NOMO-1 treated with dmso at 0.1 percent for 144 hours (cell line): Measurements from ENCODE around the gene AP2A1.

Experiments
- DNase-seq: peaks from one replicate; lab custom pipeline; 2025; ENCODE audit not compliant: unreplicated experiment; lab: John Stamatoyannopoulos, UW

AP2A1 gene

GRCh38 chr19:49766007-49766929, 533 bp upstream of the AP2A1 start:
- peak; percentile 100 for DNase-seq

GRCh38 chr19:49767381-49767780, 580 bp downstream of the AP2A1 start:
- DNase-seq, result no peak

- DNase-seq, result no peak
These were observed 1.3 kb downstream of the AP2A1 start for GRCh38 chr19:49767967-49768581.

- no peak for DNase-seq
These were observed 3.7 kb downstream of the AP2A1 start for GRCh38 chr19:49770529-49770928.

GRCh38 chr19:49771674-49772139, 4.9 kb downstream of the AP2A1 start:
- no peak for DNase-seq

GRCh38 chr19:49772850-49773432, 6.1 kb downstream of the AP2A1 start:
- DNase-seq, result no peak

- DNase-seq, result no peak
These were observed 7.0 kb downstream of the AP2A1 start for GRCh38 chr19:49773663-49774350.

- no peak for DNase-seq
These were observed 8.2 kb downstream of the AP2A1 start for GRCh38 chr19:49774969-49775368.

GRCh38 chr19:49775742-49776370, 9.1 kb downstream of the AP2A1 start:
- no peak for DNase-seq

- DNase-seq, result no peak
These were observed 9.6 kb downstream of the AP2A1 start for GRCh38 chr19:49776371-49776764.

GRCh38 chr19:49779731-49780555, 13.1 kb downstream of the AP2A1 start:
- peak; percentile 77 for DNase-seq

- no peak for DNase-seq
These were observed 14.1 kb downstream of the AP2A1 start for GRCh38 chr19:49780861-49781260.

- DNase-seq, result peak; percentile 12
These were observed 14.6 kb downstream of the AP2A1 start for GRCh38 chr19:49781394-49781793.

GRCh38 chr19:49782515-49782914, 15.7 kb downstream of the AP2A1 start:
- no peak for DNase-seq

GRCh38 chr19:49786376-49786820, 19.6 kb downstream of the AP2A1 start:
- no peak for DNase-seq

- DNase-seq, result no peak
These were observed 20.9 kb downstream of the AP2A1 start for GRCh38 chr19:49787746-49788145.

GRCh38 chr19:49788857-49789256, 22.1 kb downstream of the AP2A1 start:
- DNase-seq, result no peak

GRCh38 chr19:49790866-49791265, 24.1 kb downstream of the AP2A1 start:
- DNase-seq, result no peak

- DNase-seq, result no peak
These were observed 25.1 kb downstream of the AP2A1 start for GRCh38 chr19:49791776-49792445.
